K562 (cell line): ENCODE data around the gene FAM3C. TPM values are rescaled to one million over a fixed set of nuclear protein-coding genes. Genes with fewer than 3 reads are reported as not detected.

Experiments
- ATAC-seq: fragments of 200-7000 bp; cut with Tn5 transposase; 3 replicates; pipeline ENCODE4 v1.9.1; 2020; ENCODE audit warnings: moderate library complexity
- BruUV-seq: library from RNA; stranded (reverse); fragments of 400-500 nt; replicated peaks from 2 replicates; lab custom pipeline; 2021; lab: Mats Ljungman, UMichigan
- CTCF ChIA-PET: fragments of 300-600 bp; formaldehyde crosslinking; extraction: SDS; loops from one replicate; lab custom pipeline; 2021; ENCODE audit warnings: low intra/inter-chr PET ratio; lab: Yijun Ruan, JAX
- POLR2A ChIA-PET: fragments of 300-600, 350-650 bp; sonication (Branson Sonifier 250); formaldehyde crosslinking; extraction: SDS; loops from one replicate; lab custom pipeline; 2021; ENCODE audit warnings: antibody characterized with exemption, inconsistent platforms; lab: Yijun Ruan, JAX
- DNase-seq, 4 experiments: peaks; one replicate each; pipeline versions ENCODE4 v3.0.0 to v3.0.0-alpha.2; 2011 to 2018; ENCODE audit warnings: low spot score in 3 of 4, mixed read lengths in 3 of 4; ENCODE audit errors: extremely low read depth in 1 of 4
- FAIRE-seq: peaks from 2 replicates; lab custom pipeline; 2011; peaks lifted over from hg19 to GRCh38; lab: Jason Lieb, UNC
- H2AFZ ChIP-seq: 2 replicates; pipeline ENCODE4 v1.6.0; 2011; ENCODE audit warnings: low read depth, low read length, control low read depth, inconsistent platforms
- H3K27ac ChIP-seq: fragments of 200-600 bp; 3 replicates; pipeline ENCODE4 v1.8.0; 2011; ENCODE audit warnings: low read depth, mild to moderate bottlenecking, control low read depth, inconsistent platforms, low read length, moderate library complexity, mixed read lengths; ENCODE audit errors: extremely low read depth
- H3K27me3 ChIP-seq, 2 experiments: fragments of 300-600 bp in 1 of 2; 2 replicates in 1 of 2; 3 replicates in 1 of 2; pipeline versions ENCODE4 v1.6.0 to v1.8.0; 2011; ENCODE audit warnings: inconsistent platforms in 2 of 2, low read length in 2 of 2, mild to moderate bottlenecking in 1 of 2, mixed read lengths in 1 of 2, moderate library complexity in 1 of 2; ENCODE audit not compliant: control insufficient read depth in 2 of 2, insufficient read depth in 2 of 2
- H3K36me3 ChIP-seq: fragments of 300-600 bp; 3 replicates; pipeline ENCODE4 v1.8.0; 2011; ENCODE audit warnings: mild to moderate bottlenecking, low read length, inconsistent platforms; ENCODE audit not compliant: control insufficient read depth, insufficient read depth
- H3K4me1 ChIP-seq, 2 experiments: fragments of 200-600 bp in 1 of 2; replicated peaks in 1 of 2; 2 replicates in 1 of 2; 3 replicates in 1 of 2; pipeline versions ENCODE4 v1.5.1 to v1.8.0; 2011; ENCODE audit warnings: inconsistent platforms in 2 of 2, low read length in 2 of 2, mild to moderate bottlenecking in 1 of 2, mixed read lengths in 1 of 2, moderate library complexity in 1 of 2; ENCODE audit not compliant: control insufficient read depth in 2 of 2, insufficient read depth in 2 of 2
- H3K4me2 ChIP-seq: 2 replicates; pipeline ENCODE4 v1.6.1; 2011; ENCODE audit warnings: low read length, control low read depth, inconsistent platforms, mixed read lengths; ENCODE audit not compliant: insufficient read depth
- H3K4me3 ChIP-seq: fragments of 200-600 bp; sonication (generic), shearing (Covaris generic); 2 replicates; pipeline ENCODE4 v1.5.1; 2016; ENCODE audit warnings: control low read depth, inconsistent platforms
- H3K79me2 ChIP-seq: fragments of 200-600 bp; 3 replicates; pipeline ENCODE4 v1.8.0; 2011; ENCODE audit warnings: low read length, inconsistent platforms; ENCODE audit not compliant: control insufficient read depth, insufficient read depth
- H3K9ac ChIP-seq, 2 experiments: 2 replicates each; pipeline versions ENCODE4 v1.6.0 to v1.6.1; 2011; ENCODE audit warnings: low read depth in 2 of 2, low read length in 2 of 2, control low read depth in 1 of 2, inconsistent platforms in 1 of 2, mild to moderate bottlenecking in 1 of 2, mixed read lengths in 1 of 2; ENCODE audit not compliant: insufficient read depth in 1 of 2
- H3K9me1 ChIP-seq: one replicate; pipeline ENCODE4 v1.6.0; 2011; ENCODE audit warnings: inconsistent platforms, mild to moderate bottlenecking, low read length, moderate library complexity; ENCODE audit not compliant: control insufficient read depth, insufficient read depth
- H3K9me3 ChIP-seq: replicated peaks from 2 replicates; pipeline ENCODE4 v1.5.1; 2011; ENCODE audit warnings: low read depth, low read length, inconsistent platforms; ENCODE audit not compliant: control insufficient read depth, insufficient read depth
- H4K20me1 ChIP-seq: replicated peaks from 2 replicates; pipeline ENCODE4 v1.6.1; 2011; ENCODE audit warnings: low read length, inconsistent platforms, mixed read lengths; ENCODE audit not compliant: control insufficient read depth, insufficient read depth
- FOXJ2 ChIP-seq: fragments of 200-800 bp; sonication (Bioruptor generic); IDR thresholded peaks from 2 replicates; pipeline ENCODE4 v1.6.1; 2016; ENCODE audit warnings: missing genetic modification characterization, missing compliant biosample characterization
- WGBS: fragments of 100-300 bp; shearing (Covaris generic); methylation state at CpG from one replicate; pipeline ENCODE4 v1.1.6; 2016; ENCODE audit warnings: low coverage, mixed read lengths; ENCODE audit not compliant: insufficient coverage; ENCODE audit errors: missing lambda C conversion rate; 5-methylcytosine and 5-hydroxymethylcytosine counted together
- in situ Hi-C: fragments of 300-500 bp; cut with MboI; formaldehyde crosslinking; loops from 4 replicates; pipeline ENCODE4 v1.15.0; 2018; ENCODE audit warnings: inconsistent platforms, mixed read lengths
- intact Hi-C: fragments of 100-400 bp; cut with micrococcal nuclease; formaldehyde crosslinking; loops from 2 replicates; pipeline ENCODE4 v1.14.2; 2022
- polyA plus RNA-seq, 8 experiments: library from polyadenylated mRNA; depleted of rRNA in 4 of 8; stranded (reverse) in 5 of 8; unstranded in 3 of 8; fragments of >200 nt; fragmentation: Nextera tagmentation in 2 of 8; fragmentation: Illumina TruSeq in 1 of 8; extraction: Ambion mirVana in 2 of 8; extraction: Trizol in 1 of 8; gene quantifications; 2 replicates each; pipeline versions ENCODE4 v1.2.1 to v1.2.3, GENCODE V29; 2011 to 2014; ENCODE audit warnings: inconsistent platforms in 1 of 8, missing spikeins in 1 of 8
- total RNA-seq, 7 experiments: library from RNA; depleted of rRNA in 6 of 7; stranded (reverse); fragments of >200 nt in 6 of 7; fragmentation: Illumina TruSeq in 2 of 7; extraction: Trizol in 2 of 7; gene quantifications; 2 replicates each; pipeline versions ENCODE4 v1.2.1 to v1.2.3, GENCODE V29; 2011 to 2021; ENCODE audit warnings: low replicate concordance in 1 of 7
- TF ChIP-seq, protein P1 (sequence below): fragments of 250-450 bp; sonication (Bioruptor Pico); IDR thresholded peaks from 2 replicates; pipeline ENCODE4 v1.5.1; 2021; ENCODE audit warnings: mild to moderate bottlenecking

Gene FAM3C
- total and polyA plus RNA-seq, 9 of the 15 experiments (the other 6 are each of a cell fraction or from before 2014, with no cell fraction given): 10.6 to 42.6 (median 30.0) TPM

DNA sequence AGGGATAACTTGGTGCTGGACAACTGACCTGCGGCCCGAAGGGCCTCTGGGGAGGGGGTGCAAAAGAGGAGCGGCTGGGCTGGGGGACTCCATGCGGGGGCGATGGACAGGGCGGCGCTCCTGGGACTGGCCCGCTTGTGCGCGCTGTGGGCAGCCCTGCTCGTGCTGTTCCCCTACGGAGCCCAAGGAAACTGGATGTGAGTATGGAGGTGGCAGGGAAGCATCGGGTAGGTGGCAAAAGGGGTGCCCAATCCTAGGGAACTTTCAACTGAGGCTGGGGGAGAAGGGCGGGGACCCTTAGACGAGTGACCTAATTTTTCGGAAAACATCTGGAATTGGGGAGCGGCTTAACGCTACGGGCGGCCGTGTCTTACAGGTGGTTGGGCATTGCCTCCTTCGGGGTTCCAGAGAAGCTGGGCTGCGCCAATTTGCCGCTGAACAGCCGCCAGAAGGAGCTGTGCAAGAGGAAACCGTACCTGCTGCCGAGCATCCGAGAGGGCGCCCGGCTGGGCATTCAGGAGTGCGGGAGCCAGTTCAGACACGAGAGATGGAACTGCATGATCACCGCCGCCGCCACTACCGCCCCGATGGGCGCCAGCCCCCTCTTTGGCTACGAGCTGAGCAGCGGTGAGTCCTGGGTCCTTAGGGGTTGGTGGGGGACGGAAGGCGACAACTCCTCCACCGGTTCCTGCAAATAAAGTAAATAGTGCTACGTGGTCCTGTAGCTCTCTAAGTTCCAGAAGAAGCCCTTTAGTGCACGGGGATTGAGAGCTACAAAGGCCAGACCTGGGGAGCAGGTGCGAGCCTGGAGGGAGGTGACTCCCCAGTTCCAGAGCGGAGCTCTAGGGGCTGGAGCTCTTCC lies 66.7 kb downstream of the FAM3C start:
- FAIRE-seq (no peak), ATAC-seq (peak; percentile 36), DNase-seq (no peak)
- ChIA-PET CTCF (no interaction called here), POLR2A (interaction anchor here (0.9 to 1.3 kb wide), 3 partner anchors 18 to 194 kb away, joined by 3 to 4 read pairs (median 3); no protein-coding TSS in a partner anchor)
- Histone ChIP-seq H3K27ac (no peak overlapping the region), H2AFZ (no peak overlapping the region), H3K79me2 (no peaks in the 10 kb centered on the region), H3K4me2 (no peak overlapping the region; the same call in 1 of the 2 replicates), H3K36me3 (no peaks in the 10 kb centered on the region), H3K9me1 (no peaks in the 10 kb centered on the region), H3K27me3 (peaks cover 45 to 46% of the 10 kb centered on the region in 2 experiments), H3K4me3 (no peak overlapping the region), H3K4me1 (peaks cover 0 to 22% of the 10 kb centered on the region in 2 experiments; a peak in 4 of 5 replicates), H4K20me1 (no peaks in the 10 kb centered on the region; the same call in 1 of the 2 replicates), H3K9me3 (no peaks in the 10 kb centered on the region), H3K9ac (no peak overlapping the region)
- intact Hi-C loops: loop anchor here (10.0 kb wide), 1 partner anchor 665 kb away; no protein-coding TSS in a partner anchor
- in situ Hi-C loops: no loop called here
- TF ChIP-seq, protein P1, sequence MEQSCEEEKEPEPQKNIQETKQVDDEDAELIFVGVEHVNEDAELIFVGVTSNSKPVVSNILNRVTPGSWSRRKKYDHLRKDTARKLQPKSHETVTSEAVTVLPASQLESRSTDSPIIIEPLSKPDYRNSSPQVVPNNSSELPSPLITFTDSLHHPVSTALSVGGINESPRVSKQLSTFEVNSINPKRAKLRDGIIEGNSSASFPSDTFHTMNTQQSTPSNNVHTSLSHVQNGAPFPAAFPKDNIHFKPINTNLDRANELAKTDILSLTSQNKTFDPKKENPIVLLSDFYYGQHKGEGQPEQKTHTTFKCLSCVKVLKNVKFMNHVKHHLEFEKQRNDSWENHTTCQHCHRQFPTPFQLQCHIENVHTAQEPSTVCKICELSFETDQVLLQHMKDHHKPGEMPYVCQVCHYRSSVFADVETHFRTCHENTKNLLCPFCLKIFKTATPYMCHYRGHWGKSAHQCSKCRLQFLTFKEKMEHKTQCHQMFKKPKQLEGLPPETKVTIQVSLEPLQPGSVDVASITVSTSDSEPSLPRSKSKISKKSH (CRISPR knock-in tag): no peak
- no peak for TF ChIP-seq FOXJ2
- no TSS peak for BruUV-seq
- WGBS: 29% methylated on average over 44 of the region's 47 CpGs
